ENCODE measurements around the gene IRGC. TPM values are rescaled to one million over a fixed set of nuclear protein-coding genes. Genes with fewer than 3 reads are reported as not detected.

Gene IRGC
- total and polyA plus RNA-seq, 9 of the 15 experiments (the other 6 are each of a cell fraction or from before 2014, with no cell fraction given) = not detected

GRCh38 chr19:43739439-43740235 is 23.8 kb downstream of the IRGC start:
- no peaks in the 10 kb centered on the region for H3K27me3 ChIP-seq (ENCODE audit: control insufficient read depth in 2 of 2, insufficient read depth in 2 of 2, low read length in 2 of 2)
- ATAC-seq (no peak), FAIRE-seq (no peak), DNase-seq (ENCODE audit: extremely low read depth in 1 of 4, low spot score in 3 of 4) (no peak)
- H3K9ac ChIP-seq (ENCODE audit: insufficient read depth in 1 of 2, low read depth in 2 of 2, low read length in 2 of 2) = no peak overlapping the region
- no peak overlapping the region for H3K27ac ChIP-seq (ENCODE audit: extremely low read depth, low read depth, low read length)
- intact Hi-C loops (cut with micrococcal nuclease) = no loop called here
- H3K36me3 ChIP-seq (ENCODE audit: control insufficient read depth, insufficient read depth, low read length) = peaks cover 93% of the 10 kb centered on the region
- no peaks in the 10 kb centered on the region for H3K79me2 ChIP-seq (ENCODE audit: control insufficient read depth, insufficient read depth, low read length)
- H3K4me1 ChIP-seq (replicated peaks in 1 of 2; ENCODE audit: control insufficient read depth in 2 of 2, insufficient read depth in 2 of 2, low read length in 2 of 2) = no peaks in the 10 kb centered on the region
- no peaks in the 10 kb centered on the region for H3K9me1 ChIP-seq (ENCODE audit: control insufficient read depth, insufficient read depth, low read length)
- no peaks in the 10 kb centered on the region for H3K9me3 ChIP-seq (replicated peaks; ENCODE audit: control insufficient read depth, insufficient read depth, low read depth, low read length)
- H2AFZ ChIP-seq (ENCODE audit: low read depth, low read length) = no peak overlapping the region
- H3K4me2 ChIP-seq (ENCODE audit: insufficient read depth, low read length) = no peak overlapping the region
- WGBS (ENCODE audit: insufficient coverage, low coverage, missing lambda C conversion rate) = 90% methylated on average over 16 of the region's 16 CpGs
- CTCF ChIA-PET (ENCODE audit: low intra/inter-chr PET ratio) = no interaction called here
- no TSS peak for BruUV-seq (replicated peaks)
- POLR2A ChIA-PET = interaction anchor here (0.8 to 0.9 kb wide), 2 partner anchors 15 to 18 kb away, joined by 3 read pairs; partner anchors contain the start of gene SMG9
- H4K20me1 ChIP-seq (replicated peaks; ENCODE audit: control insufficient read depth, insufficient read depth, low read length) = no peaks in the 10 kb centered on the region; the same call in 1 of the 2 replicates
- H3K4me3 ChIP-seq = no peak overlapping the region
- no peak for TF ChIP-seq HIVEP1 (CRISPR knock-in tag; IDR thresholded peaks at IDR 0.05)
- no peak for TF ChIP-seq CHD4 (IDR thresholded peaks at IDR 0.05; ENCODE audit: insufficient read depth, insufficient replicate concordance, low read depth, low read length, poor library complexity, severe bottlenecking)
- TF ChIP-seq, protein P1, sequence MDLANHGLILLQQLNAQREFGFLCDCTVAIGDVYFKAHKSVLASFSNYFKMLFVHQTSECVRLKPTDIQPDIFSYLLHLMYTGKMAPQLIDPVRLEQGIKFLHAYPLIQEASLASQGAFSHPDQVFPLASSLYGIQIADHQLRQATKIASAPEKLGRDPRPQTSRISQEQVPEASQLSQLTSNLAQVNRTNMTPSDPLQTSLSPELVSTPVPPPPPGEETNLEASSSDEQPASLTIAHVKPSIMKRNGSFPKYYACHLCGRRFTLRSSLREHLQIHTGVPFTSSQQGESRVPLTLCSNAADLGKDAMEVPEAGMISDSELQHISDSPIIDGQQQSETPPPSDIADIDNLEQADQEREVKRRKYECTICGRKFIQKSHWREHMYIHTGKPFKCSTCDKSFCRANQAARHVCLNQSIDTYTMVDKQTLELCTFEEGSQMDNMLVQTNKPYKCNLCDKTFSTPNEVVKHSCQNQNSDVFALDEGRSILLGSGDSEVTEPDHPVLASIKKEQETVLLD (IDR thresholded peaks at IDR 0.05) = no peak
- no peak for TF ChIP-seq MXD1 (CRISPR knock-in tag; IDR thresholded peaks at IDR 0.05; ENCODE audit: borderline replicate concordance, poor library complexity, severe bottlenecking)
- no peak for TF ChIP-seq KLF13 (tag; IDR thresholded peaks at IDR 0.05; ENCODE audit: borderline replicate concordance, low read depth)
- in situ Hi-C loops (cut with MboI) = no loop called here

Measured in K562 (cell line).